ENCODE data around the gene GSKIP.

DNA sequence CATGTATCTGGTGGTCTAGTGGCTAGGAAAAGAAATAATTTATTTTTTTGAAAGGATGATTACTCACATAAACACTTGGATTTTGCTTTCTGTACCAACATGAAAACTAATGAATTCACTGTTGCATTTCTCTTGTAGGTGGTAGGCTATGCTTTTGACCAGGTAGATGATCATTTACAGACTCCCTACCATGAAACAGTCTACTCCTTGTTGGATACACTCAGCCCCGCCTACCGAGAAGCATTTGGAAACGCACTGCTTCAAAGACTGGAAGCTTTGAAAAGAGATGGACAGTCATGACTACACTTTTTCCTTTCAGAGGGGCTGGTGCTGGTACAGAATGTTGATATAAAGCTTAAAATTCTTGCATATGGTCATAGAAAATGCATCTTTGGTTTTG lies 22.1 kb downstream of the GSKIP start:
- TF ChIP-seq, protein P1, sequence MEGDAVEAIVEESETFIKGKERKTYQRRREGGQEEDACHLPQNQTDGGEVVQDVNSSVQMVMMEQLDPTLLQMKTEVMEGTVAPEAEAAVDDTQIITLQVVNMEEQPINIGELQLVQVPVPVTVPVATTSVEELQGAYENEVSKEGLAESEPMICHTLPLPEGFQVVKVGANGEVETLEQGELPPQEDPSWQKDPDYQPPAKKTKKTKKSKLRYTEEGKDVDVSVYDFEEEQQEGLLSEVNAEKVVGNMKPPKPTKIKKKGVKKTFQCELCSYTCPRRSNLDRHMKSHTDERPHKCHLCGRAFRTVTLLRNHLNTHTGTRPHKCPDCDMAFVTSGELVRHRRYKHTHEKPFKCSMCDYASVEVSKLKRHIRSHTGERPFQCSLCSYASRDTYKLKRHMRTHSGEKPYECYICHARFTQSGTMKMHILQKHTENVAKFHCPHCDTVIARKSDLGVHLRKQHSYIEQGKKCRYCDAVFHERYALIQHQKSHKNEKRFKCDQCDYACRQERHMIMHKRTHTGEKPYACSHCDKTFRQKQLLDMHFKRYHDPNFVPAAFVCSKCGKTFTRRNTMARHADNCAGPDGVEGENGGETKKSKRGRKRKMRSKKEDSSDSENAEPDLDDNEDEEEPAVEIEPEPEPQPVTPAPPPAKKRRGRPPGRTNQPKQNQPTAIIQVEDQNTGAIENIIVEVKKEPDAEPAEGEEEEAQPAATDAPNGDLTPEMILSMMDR (IDR thresholded peaks at IDR 0.05), result no peak
- TF ChIP-seq POLR2A (IDR thresholded peaks at IDR 0.05), result no peak

All from uterus (tissue), 2 donors.